ENCODE data around the gene HERPUD1.
"Not testable (repeated sequence)": the region's sequence is repeated elsewhere in the genome, so short reads cannot be mapped to it uniquely, and the experiment has no call there.

The HERPUD1 gene

GRCh38 chr16:56931892-56932720 is at the start of gene HERPUD1:
TSS of gene HERPUD1 (plus strand) at chr16:56932142. CDS start at chr16:56932245, 103 bp downstream.
- peak within 1 kb of the TSS; percentile 96 to 100 for H3K27ac ChIP-seq
- DNase-seq (ENCODE audit: low spot score), result peak; percentile 99
- peak within 1 kb of the TSS; percentile 96 for H3K4me3 ChIP-seq
- TF ChIP-seq CTCF (IDR thresholded peaks at IDR 0.05), result no peak

GRCh38 chr16:56883586-56883985 is 48.4 kb upstream of the HERPUD1 start:
- TF ChIP-seq CTCF (IDR thresholded peaks at IDR 0.05), result no peak
- Histone ChIP-seq H3K27ac (no peak overlapping the region), H3K4me3 (no peak overlapping the region)
- DNase-seq (ENCODE audit: low spot score), result no peak

- H3K27ac ChIP-seq, result no peak overlapping the region
- no peak for TF ChIP-seq CTCF (IDR thresholded peaks at IDR 0.05)
These were observed 47.8 kb upstream of the HERPUD1 start for GRCh38 chr16:56884026-56884582.

GRCh38 chr16:56884929-56885328 is 47.0 kb upstream of the HERPUD1 start:
- not testable (repeated sequence) for DNase-seq (ENCODE audit: low spot score); H3K4me3 ChIP-seq

More at GRCh38 chr16:56884026-56884582, 47.8 kb upstream of the HERPUD1 start:
- H3K4me3 ChIP-seq, result no peak overlapping the region
- DNase-seq (ENCODE audit: low spot score), result no peak

GRCh38 chr16:56885446-56886162 is 46.3 kb upstream of the HERPUD1 start:
- no peak for DNase-seq (ENCODE audit: low spot score)
- no peak for TF ChIP-seq CTCF (IDR thresholded peaks at IDR 0.05)
- Histone ChIP-seq H3K27ac (no peak overlapping the region), H3K4me3 (no peak overlapping the region)

More at GRCh38 chr16:56884929-56885328, 47.0 kb upstream of the HERPUD1 start:
- H3K27ac ChIP-seq, result not testable (repeated sequence)

GRCh38 chr16:56886296-56886695 is 45.6 kb upstream of the HERPUD1 start:
- Histone ChIP-seq H3K27ac (no peak overlapping the region), H3K4me3 (no peak overlapping the region)
- TF ChIP-seq CTCF (IDR thresholded peaks at IDR 0.05), result no peak
- DNase-seq (ENCODE audit: low spot score), result no peak

GRCh38 chr16:56886826-56887225 is 45.1 kb upstream of the HERPUD1 start:
- Histone ChIP-seq H3K4me3 (no peak overlapping the region), H3K27ac (no peak overlapping the region)
- no peak for TF ChIP-seq CTCF (IDR thresholded peaks at IDR 0.05)
- no peak for DNase-seq (ENCODE audit: low spot score)

Data from coronary artery (tissue), 2 donors.